Airway epithelial cell (primary cell): ENCODE data around the gene GATA6. TPM values are rescaled to one million over a fixed set of nuclear protein-coding genes. Genes with fewer than 3 reads are reported as not detected.

Experiments used
- total RNA-seq: library from RNA; depleted of rRNA; stranded (reverse); fragments of >200 nt; gene quantifications from 2 replicates; pipeline ENCODE4 v1.2.3, GENCODE V29; 2015

Gene GATA6
- total RNA-seq: 4.0 and 5.9 TPM in 2 replicates

GRCh38 chr18:22169011-22169888 lies at the start of gene GATA6:
GATA6 (plus strand) TSS chr18:22169589; CDS start chr18:22171145, 1,556 bp downstream.

Other genes starting within 250 kb of the GATA6 start
- gene CTAGE1, start 248.3 kb downstream of the GATA6 start, total RNA-seq: not detected in 2 replicates